ENCODE measurements around the gene IL34.

- TF ChIP-seq CTCF (IDR thresholded peaks at IDR 0.05) (no peak), POLR2A (IDR thresholded peaks at IDR 0.05) (no peak), POLR2AphosphoS5 (IDR thresholded peaks at IDR 0.05) (no peak)
Observed at GRCh38 chr16:70674221-70675014, 28.1 kb downstream of the IL34 start.

Data from transverse colon (tissue), 4 donors.